ENCODE measurements around the gene GALNT13.

Gene GALNT13

DNA sequence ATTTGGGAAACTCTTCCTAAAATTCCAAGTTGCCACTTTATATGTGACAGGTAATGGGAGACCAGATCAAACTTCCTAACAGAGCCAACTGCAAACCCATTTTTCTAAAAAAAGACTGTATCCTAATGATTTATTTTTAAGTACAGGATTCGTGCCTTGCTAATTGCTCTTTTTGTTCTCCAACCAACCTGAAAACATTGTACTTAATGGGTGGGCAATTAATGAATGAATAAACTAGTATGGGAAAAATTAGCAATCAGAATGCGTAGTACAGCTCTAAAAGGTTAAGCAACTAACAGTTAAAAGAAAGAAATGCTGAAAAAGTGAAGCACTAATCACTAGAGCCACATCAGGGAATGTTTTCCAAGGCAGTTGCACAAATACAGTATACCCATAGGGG is 609.6 kb downstream of the GALNT13 start:
- no peak for DNase-seq (ENCODE audit: low spot score)

DNA sequence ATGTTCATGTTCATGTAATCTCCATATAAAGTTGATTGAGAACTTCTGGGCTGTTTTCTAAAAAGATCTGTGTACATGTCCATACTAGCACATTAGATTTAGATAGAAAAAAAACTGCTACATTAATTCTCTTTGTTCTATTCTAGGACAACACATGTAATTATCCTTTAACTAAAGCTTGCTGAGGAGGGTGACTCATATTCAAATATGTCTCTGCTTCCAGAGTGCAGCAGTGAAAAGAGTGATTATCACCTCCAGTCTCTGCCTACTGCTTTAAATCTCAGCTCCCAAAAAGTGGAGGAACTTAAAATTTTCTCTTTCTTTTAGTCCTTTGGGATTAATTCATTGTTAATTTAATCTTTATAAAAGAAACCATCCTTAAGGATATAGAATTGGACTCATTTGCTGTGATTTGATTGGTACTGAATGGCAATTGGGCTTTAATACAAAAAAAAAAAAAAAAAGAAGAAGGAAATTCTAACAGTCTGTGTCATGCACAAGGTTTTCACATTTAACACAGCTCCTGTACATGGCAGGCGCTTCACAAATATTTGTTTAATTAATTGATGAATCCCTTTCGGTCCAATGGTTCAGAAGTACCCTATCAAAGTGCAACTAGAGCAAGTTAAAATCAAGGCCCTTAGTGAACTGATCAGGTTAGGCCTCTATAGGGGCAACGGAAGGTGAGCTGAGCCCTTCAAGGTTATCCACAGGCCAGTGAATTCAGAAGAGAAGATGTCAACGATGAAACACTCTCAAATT is 612.8 kb downstream of the GALNT13 start:
- DNase-seq (ENCODE audit: low spot score), result no peak

DNA sequence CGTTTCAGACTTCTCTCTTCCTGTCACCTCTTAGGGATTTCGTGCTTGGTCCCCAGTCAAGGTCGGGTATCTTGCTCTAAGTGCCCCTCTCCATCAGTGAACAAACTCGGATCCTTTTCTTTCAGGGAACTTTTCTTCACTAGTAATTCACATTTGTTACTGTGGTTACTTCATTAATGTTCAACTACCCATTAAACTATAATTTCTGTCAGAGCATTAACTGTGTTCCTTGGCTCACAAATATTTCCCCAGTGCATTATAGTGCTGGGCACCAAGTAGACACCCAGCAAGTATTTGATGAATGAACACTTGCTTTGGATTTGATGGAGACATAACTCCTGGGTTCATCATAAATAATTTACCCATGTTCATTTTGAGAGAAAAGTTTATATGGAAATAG is 617.1 kb downstream of the GALNT13 start:
- no peak for DNase-seq (ENCODE audit: low spot score)

DNA sequence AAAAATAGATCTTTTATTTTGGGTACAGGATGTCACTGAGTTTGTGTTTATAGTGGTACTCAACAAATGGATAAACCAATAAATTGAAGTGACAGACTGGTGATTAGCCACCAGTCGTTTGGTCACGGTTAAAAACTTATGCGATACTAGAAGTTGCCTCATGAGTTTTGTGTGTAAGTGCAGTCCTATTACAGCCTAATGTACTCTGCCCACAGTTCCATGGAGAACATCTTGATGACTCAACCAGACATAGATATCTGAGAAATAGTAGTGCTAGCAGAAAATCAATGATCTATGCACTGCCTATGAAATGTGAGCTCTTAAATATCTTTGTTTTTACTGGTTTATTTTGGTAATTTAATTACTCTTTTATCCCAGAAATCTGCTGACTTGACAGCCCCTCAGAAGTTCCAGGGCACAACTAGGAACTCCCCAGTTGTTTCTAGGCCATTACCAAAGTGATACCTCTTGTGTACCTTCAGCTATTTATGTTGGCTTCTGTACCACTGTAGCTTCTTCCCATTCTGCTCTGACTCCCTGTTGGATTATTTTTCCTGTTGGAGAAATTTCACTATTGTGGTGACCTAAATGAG is 617.6 kb downstream of the GALNT13 start:
- DNase-seq (ENCODE audit: low spot score), result no peak

DNA sequence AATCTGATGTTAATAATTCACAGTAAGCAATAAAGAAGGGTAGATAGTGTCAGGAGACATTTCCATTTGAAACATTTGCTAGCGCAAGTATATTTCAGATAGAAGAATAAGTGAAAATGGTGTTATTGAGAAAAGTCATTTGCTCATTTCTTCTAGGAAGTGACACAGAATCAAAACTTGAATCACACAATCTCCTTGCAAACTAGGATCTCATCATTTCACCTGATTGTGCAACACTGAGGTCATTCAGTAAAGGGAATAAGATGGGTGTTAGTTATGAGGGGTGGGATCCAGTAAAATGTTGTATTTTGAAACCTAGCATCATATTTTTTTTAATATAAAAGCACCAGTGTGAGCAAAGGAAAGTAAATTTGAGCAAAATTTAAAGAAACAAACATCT is 618.8 kb downstream of the GALNT13 start:
- DNase-seq (ENCODE audit: low spot score), result no peak

DNA sequence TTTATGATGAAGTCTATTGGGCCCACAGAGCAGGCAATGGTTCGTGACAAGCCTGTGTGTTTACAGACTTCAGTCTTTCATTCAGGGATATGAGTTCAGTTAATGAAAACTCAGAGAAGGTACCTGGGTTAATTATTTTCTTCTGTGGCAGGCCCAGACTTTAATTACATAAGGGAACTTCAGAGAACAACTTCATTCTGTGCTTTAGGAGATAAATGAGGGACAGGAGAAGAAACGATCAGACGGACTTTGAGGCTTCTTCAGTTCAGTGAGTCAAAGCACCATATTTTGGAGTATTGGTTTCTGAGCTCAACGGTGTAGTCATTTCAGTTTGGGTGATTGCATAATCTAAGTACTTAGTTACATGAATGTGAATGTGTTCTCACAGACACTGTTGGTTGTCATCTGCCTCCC is 623.7 kb downstream of the GALNT13 start:
- no peak for DNase-seq (ENCODE audit: low spot score)

DNA sequence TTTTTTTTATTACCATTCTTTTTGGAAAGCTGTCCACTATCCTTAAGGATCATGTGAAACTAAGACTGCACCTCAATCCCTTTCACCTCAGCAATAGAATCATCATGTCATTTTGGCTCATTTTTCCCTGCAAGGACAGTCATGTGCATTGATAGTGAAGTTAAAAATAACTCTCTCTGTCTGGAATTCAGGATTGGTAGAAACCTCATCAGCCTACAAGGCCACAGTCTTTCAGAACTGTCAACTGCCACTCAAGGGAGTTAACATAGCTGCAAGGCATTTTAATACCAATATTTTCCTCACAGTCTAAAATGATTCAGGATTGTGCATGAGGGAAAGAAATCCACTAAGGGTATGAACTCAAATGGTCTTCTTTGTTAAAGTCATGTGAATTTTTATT is 625.3 kb downstream of the GALNT13 start:
- no peak for DNase-seq (ENCODE audit: low spot score)
